ENCODE results near the gene PVALB. TPM values are rescaled to one million over a fixed set of nuclear protein-coding genes. Genes with fewer than 3 reads are reported as not detected.

The PVALB gene
- total and polyA plus RNA-seq, 9 of the 15 experiments (the other 6 are each of a cell fraction or from before 2014, with no cell fraction given) = not detected

DNA sequence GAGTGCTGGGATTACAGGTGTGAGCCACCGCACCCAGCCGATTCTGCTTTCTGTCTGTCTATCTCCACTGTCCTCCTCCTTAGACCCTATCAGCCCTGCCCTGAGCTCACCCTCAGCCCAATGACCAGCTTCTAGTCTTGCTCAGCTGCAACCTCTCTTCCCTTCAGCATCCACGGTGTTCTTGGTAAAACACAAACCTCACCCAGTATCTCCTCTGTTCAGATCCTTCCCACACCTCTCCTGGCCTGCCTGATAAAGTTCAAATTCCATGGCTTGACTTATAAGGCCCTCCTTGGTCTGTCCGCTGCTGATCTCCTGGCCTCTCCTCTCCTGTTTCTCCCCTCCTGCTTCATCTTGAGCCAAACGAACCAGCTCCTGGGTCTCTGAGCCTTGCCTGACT is 29.4 kb upstream of the PVALB start (continued):
- TF ChIP-seq, protein P1, sequence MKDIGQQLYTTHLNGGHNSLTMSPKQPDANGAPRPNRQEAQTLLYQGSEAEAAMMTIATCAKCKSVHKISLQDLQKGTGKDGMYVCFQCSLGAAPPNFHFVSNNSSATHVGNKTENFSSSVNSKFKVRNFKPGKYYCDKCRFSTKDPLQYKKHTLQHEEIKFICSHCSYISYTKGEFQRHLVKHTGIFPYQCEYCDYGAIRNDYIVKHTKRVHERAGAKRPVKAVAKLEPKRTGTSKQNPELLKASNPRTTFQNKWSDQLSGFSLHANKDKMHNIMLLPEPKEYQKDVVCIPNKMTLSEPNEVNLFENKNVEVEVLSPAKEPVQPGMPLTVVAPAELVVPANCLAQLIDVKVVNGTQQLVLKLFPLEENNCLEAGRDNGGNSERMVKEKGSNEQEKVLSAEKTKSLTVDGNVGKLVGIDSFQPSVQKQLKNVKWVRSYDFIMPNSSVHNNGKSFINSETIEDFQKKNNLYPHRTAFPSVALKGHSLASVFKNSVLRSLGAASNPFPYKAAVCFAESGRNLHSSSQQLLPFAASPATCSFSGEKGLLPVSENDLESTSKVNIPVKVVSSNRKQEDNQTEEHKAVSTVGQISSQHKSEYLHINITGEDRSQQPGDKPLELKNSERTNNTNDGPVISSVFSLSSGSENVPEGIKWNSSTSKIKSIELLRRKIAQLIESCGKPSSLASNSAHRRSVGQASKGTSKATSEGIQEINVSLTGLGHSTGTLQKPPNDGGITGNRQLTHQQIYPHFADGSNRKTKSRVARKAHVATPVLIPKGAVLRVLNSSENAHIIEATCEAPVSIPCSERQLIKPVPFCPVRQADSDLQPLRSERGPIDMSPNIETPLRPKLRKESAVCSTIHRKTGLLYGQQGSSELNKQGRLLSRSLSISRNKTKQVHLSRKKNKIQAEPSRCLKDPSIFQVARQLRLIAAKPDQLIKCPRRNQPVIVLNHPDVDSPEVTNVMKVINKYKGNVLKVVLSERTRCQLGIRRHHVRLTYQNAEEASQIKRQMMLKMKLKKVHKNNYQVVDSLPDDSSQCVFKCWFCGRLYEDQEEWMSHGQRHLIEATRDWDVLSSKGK (CRISPR knock-in tag; IDR thresholded peaks at IDR 0.05) = no peak
- TF ChIP-seq RCOR1 (IDR thresholded peaks at IDR 0.05; ENCODE audit: borderline replicate concordance in 1 of 2, low read depth in 2 of 2, low read length in 2 of 2) (0 out of 4 replicates have a peak, but pooled peaks of 1 of the 2 experiments have one; percentile 11), NFE2 (IDR thresholded peaks at IDR 0.05; ENCODE audit: low read depth) (no peak), XRCC3 (IDR thresholded peaks at IDR 0.05) (no peak), MYBL2 (IDR thresholded peaks at IDR 0.05; ENCODE audit: low read depth) (no peak), MYBL2 (CRISPR knock-in tag; IDR thresholded peaks at IDR 0.05; ENCODE audit: borderline replicate concordance) (no peak), U2AF1 (optimal IDR thresholded peaks at IDR 0.05; ENCODE audit: low read depth, low read length) (no peak), NFRKB (IDR thresholded peaks at IDR 0.05; ENCODE audit: low read depth) (no peak), TEAD4 (IDR thresholded peaks at IDR 0.05; ENCODE audit: low read length) (peak; percentile 53; the same call in 1 of the 2 replicates), TEAD4 (CRISPR knock-in tag; IDR thresholded peaks at IDR 0.05; ENCODE audit: borderline replicate concordance) (no peak), ZBTB17 (CRISPR knock-in tag; IDR thresholded peaks at IDR 0.05) (no peak), MIER1 (IDR thresholded peaks at IDR 0.05; ENCODE audit: low read depth) (no peak)
- TF ChIP-seq, protein P2, sequence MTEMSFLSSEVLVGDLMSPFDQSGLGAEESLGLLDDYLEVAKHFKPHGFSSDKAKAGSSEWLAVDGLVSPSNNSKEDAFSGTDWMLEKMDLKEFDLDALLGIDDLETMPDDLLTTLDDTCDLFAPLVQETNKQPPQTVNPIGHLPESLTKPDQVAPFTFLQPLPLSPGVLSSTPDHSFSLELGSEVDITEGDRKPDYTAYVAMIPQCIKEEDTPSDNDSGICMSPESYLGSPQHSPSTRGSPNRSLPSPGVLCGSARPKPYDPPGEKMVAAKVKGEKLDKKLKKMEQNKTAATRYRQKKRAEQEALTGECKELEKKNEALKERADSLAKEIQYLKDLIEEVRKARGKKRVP (CRISPR knock-in tag; IDR thresholded peaks at IDR 0.05) = no peak
- TF ChIP-seq, protein P3, sequence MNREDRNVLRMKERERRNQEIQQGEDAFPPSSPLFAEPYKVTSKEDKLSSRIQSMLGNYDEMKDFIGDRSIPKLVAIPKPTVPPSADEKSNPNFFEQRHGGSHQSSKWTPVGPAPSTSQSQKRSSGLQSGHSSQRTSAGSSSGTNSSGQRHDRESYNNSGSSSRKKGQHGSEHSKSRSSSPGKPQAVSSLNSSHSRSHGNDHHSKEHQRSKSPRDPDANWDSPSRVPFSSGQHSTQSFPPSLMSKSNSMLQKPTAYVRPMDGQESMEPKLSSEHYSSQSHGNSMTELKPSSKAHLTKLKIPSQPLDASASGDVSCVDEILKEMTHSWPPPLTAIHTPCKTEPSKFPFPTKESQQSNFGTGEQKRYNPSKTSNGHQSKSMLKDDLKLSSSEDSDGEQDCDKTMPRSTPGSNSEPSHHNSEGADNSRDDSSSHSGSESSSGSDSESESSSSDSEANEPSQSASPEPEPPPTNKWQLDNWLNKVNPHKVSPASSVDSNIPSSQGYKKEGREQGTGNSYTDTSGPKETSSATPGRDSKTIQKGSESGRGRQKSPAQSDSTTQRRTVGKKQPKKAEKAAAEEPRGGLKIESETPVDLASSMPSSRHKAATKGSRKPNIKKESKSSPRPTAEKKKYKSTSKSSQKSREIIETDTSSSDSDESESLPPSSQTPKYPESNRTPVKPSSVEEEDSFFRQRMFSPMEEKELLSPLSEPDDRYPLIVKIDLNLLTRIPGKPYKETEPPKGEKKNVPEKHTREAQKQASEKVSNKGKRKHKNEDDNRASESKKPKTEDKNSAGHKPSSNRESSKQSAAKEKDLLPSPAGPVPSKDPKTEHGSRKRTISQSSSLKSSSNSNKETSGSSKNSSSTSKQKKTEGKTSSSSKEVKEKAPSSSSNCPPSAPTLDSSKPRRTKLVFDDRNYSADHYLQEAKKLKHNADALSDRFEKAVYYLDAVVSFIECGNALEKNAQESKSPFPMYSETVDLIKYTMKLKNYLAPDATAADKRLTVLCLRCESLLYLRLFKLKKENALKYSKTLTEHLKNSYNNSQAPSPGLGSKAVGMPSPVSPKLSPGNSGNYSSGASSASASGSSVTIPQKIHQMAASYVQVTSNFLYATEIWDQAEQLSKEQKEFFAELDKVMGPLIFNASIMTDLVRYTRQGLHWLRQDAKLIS (CRISPR knock-in tag; IDR thresholded peaks at IDR 0.05) = no peak

Data from K562 (cell line).